GM19023 (cell line): ENCODE results near the gene FASLG.
A peak's percentile ranks its signal among the peaks of the same experiment; 100 is the strongest.
"Not testable (repeated sequence)": the region's sequence is repeated elsewhere in the genome, so short reads cannot be mapped to it uniquely, and the experiment has no call there.

ENCODE experiments used
- ATAC-seq: cut with Tn5 transposase; IDR thresholded peaks from one replicate; pipeline ENCODE4 v1.9.1; 2021; ENCODE audit warnings: mild to moderate bottlenecking, moderate library complexity; ENCODE audit not compliant: unreplicated experiment

Gene FASLG

GRCh38 chr1:172658871-172659453 lies at the start of gene FASLG:
FASLG (plus strand) TSS chr1:172659103; CDS start chr1:172659202, 99 bp downstream.
- ATAC-seq, result no peak

- ATAC-seq, result no peak
Observed at GRCh38 chr1:172609528-172609927, 49.4 kb upstream of the FASLG start.

GRCh38 chr1:172612478-172612877 lies 46.4 kb upstream of the FASLG start:
- no peak for ATAC-seq

- no peak for ATAC-seq
Observed at GRCh38 chr1:172613294-172613693, 45.6 kb upstream of the FASLG start.

GRCh38 chr1:172616195-172616594 lies 42.7 kb upstream of the FASLG start:
- no peak for ATAC-seq

GRCh38 chr1:172616636-172617035 lies 42.3 kb upstream of the FASLG start:
- ATAC-seq, result no peak

GRCh38 chr1:172620603-172621002 lies 38.3 kb upstream of the FASLG start:
- not testable (repeated sequence) for ATAC-seq

GRCh38 chr1:172622541-172622940 lies 36.4 kb upstream of the FASLG start:
- no peak for ATAC-seq

GRCh38 chr1:172623748-172624147 lies 35.2 kb upstream of the FASLG start:
- no peak for ATAC-seq

- ATAC-seq, result no peak
Observed at GRCh38 chr1:172626845-172627244, 32.1 kb upstream of the FASLG start.

GRCh38 chr1:172627702-172628101 lies 31.2 kb upstream of the FASLG start:
- ATAC-seq, result no peak

- ATAC-seq, result no peak
Observed at GRCh38 chr1:172628401-172628800, 30.5 kb upstream of the FASLG start.

- no peak for ATAC-seq
Observed at GRCh38 chr1:172629170-172629569, 29.7 kb upstream of the FASLG start.

- no peak for ATAC-seq
Observed at GRCh38 chr1:172629638-172630037, 29.3 kb upstream of the FASLG start.

GRCh38 chr1:172630056-172630818 lies 28.7 kb upstream of the FASLG start:
- no peak for ATAC-seq

- ATAC-seq, result no peak
Observed at GRCh38 chr1:172630868-172631267, 28.0 kb upstream of the FASLG start.

GRCh38 chr1:172637522-172637921 lies 21.4 kb upstream of the FASLG start:
- no peak for ATAC-seq

GRCh38 chr1:172638249-172638648 lies 20.7 kb upstream of the FASLG start:
- ATAC-seq, result no peak

GRCh38 chr1:172638885-172639831 lies 19.7 kb upstream of the FASLG start:
- peak; percentile 86 for ATAC-seq

- ATAC-seq, result no peak
Observed at GRCh38 chr1:172640111-172640510, 18.8 kb upstream of the FASLG start.

- no peak for ATAC-seq
Observed at GRCh38 chr1:172641492-172641891, 17.4 kb upstream of the FASLG start.
